SHP77 (cell line): ENCODE measurements around the gene ZNF74.

Experiments used
- DNase-seq, 2 experiments: peaks; one replicate each; lab custom pipeline; 2025; lab: John Stamatoyannopoulos, UW

Gene ZNF74

DNA sequence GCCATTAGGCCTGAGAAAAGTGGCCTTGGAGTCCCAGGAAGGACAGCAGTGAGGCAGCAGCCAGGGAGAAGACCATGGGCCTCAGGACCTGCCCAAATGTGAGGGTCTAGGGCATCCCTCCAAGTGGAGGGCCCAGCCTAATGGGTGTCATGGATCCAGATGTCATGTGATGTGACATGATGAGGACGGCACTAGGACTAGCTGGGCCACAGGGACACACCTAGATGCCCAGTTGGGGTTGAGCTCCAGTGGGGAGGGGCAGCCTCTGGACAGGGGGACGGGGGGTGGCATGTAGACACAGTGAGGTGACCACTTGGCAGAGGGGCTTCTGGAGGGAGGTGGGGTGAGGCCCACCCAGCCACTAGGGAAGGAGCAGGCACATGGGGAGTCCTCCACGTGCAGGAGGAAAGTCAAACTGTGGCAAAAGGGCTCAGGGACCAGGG is 38.3 kb downstream of the ZNF74 start:
- no peak for DNase-seq

DNA sequence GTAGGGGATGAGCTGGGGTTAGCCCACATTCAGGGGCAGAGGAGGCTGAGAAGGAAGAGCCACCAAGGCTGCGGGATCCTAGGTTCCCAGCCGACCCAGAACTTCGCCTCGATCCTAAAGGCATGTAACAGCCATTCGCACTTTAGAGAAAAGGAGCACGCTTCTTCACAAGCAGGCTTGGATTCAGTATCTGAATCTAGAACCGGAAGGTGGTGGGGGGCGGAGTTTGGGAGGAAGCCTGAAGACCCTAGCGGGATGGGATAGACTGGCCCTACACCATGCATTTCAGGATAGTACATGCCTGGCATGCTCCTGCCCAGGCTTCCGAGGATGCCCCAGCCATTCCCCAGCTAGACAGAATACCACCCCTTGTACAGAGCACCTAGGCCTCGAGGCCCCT is 39.2 kb downstream of the ZNF74 start:
- no peak for DNase-seq

DNA sequence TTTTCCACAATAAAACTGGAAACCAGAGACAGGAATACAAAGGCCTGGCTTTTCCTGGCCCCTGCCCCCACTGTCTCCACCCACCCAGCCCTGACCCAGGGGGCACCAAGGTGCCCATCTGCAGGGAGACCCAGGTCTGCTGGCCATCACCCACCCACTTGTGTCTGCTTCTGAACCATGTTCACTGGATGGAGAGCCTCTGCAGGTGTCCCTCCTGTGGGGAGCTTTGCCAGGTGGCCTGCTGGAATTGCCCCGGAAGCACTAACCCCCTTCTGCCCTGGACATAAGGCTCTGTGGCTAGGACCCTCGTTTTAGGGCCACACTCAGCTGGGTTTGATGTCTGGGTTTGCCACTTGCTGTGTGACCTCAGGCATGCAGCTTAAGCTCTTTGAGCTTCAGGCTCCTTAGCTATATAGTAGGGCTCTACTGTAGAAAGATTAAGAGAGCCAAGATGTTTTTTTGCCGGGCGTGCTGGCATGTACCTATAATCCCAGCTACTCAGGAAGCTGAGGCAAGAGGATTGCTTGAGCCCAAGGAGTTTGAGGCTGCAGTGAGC is 39.8 kb downstream of the ZNF74 start:
- DNase-seq, result no peak

DNA sequence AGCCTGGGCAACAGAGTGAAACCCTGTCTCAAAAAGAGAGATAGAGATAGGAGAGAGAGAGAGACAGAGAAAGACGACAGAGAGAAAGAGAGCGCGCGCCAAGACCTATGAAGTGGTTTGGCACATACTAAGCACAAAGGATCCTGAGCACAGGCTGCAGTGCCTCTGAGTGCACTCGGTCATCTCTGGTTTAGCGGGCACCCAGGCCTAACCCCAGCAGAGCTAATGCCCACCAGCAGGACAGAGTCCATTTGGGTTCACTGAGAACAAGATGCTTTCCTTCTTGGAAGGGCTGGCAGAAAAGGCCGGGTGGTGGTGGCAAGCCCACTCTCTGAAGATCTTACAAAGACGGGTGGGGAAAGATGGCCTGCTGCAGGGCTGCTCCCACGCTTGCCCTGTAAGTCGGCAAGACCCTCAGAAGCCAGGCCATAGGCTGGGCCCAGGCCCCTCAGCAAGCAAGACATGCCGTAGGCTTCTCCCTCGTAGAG is 40.4 kb downstream of the ZNF74 start:
- DNase-seq, result no peak

DNA sequence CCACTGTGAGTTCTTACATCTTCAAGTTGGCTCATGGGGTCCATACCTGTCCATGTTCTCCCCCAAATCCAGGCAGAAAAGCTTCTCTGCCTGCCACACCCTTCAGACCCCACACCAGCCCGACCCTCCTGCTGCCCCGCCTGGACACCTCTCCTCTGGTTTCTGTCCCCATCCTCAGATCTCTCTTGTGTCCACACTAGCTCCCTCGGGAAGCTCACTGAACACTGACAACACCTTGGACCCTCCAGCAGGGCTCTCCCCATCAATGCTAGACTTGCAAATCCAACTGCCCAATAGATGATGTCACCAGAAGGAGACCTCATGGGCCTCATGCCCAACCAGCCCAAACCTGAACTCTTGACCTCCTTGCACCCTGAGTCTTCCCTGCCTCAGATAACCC is 40.8 kb downstream of the ZNF74 start:
- DNase-seq, result no peak

DNA sequence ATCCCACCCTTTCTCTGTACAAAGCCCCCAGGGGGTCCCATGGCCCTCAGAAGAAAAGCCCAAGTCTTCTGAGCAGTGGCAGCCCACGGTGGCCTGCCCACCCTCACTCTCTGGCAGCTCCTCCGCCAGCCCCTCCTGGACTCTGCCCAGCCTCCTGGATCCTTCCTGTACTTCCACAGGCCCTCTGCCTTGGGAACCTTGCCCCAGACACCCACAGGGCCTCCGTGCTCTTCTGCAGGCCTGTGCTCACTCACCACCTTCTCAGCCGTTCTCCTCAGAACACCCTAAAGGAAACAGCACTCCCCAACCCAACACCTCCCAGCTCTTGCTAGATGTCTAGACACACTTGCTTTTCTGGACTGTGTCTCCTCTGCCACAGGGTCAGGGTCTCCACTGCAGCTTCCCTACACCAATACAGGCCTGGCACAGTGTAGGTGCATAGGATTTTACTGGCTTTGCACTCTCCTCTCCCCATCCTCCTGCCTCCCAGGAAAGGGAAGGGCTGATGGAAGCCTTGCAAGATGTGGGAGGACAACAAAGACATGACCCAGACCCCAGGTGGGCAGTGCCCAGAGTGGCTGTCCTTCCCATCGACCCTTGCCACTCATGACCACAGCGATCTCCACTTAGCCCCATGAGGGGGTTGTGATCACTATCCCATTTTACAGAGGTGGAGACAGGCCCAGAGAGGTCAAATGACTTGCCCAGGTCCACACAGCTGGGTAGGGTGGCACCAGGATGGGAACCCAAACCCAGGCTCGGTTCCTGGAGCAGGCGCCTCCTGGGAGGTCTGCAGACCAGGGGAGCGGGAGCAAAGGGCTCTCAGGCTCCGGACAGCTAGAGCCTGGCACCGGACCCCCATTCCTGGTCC is 41.7 kb downstream of the ZNF74 start:
- DNase-seq, result no peak

DNA sequence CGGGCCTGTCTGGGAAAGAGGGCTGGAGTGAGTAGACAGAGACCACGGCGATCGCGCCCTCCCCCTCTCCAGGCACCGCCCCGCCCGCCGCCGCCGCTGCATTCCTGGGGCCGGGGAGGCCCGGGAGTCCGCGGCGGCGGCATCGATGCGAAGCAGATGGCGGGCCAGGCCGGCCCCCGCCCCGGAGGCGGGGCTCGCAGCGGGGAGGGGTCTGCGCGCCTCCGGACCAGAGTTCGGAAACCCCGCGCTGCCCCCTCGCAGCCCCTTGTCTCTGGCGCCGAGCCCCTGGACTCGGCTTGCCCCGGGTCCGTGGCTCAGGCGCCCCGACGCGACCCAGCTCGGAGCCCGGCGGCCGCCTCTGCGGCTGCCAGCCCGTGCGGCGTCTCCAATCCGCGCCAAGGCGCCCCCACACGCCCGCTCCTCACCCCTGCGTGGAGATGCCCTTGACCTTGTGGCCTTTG is 42.4 kb downstream of the ZNF74 start:
- no peak for DNase-seq

DNA sequence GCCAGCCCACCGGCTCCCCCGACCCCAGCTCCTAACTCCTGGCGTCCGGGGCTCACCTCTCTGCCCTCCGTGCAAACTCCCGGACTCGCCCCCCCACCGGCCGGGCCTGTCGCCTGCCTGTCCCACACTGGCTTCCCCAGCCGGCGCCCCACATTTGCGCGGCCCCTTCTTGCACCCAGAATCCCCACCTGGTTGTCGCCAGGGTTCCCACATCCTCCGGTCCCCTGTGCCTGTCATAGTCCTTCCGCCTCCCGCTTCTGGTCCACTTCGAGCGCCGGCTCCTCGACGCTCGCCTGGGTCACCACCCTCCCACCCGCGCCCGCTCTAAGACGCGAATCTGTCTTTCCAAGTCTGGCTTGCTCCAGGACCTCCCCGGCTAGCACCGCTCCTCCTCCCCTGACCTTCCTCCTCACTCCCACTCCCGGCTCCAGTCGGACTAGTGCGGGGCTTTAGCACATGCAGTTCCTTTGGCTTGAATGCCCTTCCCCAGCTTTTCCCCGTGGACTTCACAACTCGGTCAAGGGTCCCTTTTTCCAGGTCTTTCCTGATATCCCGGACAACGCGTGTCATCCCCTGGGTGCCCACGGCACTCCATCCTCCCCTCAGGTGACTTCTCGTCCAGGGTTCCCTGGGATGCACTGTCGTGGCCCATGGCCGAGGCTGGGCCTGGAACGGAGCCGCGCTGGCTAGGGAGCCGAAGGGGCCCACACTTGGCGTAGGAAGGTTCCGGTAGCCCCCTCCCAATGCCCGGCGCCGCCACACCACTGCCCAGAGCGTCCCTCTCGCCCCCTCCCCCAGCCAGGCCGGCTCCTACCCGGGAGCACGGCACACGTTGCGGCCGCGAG is 43.0 kb downstream of the ZNF74 start:
- no peak for DNase-seq

DNA sequence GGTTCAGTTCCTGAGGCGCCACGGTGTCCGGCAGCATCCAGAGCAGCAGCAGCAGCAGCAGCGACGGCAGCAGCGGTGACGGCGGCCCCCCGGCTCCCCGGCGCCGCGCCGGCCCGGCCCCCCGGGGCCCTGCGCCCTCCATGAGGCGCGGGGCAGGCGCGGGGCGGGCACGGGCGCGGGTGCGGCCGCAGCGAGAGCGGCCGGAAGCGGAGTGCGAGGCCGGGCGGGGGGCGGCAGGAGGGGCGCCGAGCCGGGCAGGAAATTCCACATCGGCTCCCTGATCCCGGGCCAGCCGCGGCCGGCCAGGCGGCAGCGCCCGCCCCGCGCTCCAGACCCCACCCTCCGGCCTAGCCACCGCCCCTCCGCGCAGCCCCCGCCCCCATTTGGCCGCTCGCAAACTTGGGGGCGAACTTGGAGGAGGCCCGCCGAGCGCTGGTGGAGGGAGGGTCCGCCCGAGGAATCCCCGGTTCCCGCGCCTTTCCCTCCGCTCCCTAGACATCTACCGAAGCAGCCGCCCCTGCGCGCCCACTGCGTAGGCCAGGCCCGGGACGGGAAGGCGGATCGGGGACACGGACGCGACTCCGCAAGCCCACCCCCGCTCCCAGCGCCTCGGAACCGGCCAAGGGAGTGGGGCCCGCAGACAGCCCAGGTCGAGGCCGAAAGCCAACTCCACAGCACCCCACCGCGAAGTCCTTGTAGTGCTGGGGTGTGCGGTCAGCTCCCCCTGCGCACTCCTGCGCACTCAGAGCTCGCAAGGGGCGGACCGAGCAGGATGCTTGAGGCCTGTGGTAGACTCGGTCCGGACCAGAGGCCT is 43.9 kb downstream of the ZNF74 start, which contains the start of gene SCARF2:
SCARF2 (minus strand) TSS at position 213 of the 814 bp plus-strand sequence; CDS start at position 142, 71 bp downstream.
- peak in 1 of 2 experiments; percentile 16 for DNase-seq

DNA sequence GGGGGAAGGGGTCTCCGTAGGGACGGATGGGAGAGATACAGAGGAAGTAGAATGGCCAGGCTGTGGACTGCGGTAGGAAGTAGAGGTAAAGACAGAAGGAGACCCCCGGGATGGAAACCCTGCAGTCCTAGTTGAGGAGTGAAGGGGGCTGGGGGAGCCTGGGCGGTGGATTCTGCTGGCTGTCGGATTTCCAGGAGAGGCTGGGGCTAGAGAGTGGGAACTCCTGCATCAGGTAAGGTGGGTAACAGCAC is 44.4 kb downstream of the ZNF74 start:
- no peak for DNase-seq

DNA sequence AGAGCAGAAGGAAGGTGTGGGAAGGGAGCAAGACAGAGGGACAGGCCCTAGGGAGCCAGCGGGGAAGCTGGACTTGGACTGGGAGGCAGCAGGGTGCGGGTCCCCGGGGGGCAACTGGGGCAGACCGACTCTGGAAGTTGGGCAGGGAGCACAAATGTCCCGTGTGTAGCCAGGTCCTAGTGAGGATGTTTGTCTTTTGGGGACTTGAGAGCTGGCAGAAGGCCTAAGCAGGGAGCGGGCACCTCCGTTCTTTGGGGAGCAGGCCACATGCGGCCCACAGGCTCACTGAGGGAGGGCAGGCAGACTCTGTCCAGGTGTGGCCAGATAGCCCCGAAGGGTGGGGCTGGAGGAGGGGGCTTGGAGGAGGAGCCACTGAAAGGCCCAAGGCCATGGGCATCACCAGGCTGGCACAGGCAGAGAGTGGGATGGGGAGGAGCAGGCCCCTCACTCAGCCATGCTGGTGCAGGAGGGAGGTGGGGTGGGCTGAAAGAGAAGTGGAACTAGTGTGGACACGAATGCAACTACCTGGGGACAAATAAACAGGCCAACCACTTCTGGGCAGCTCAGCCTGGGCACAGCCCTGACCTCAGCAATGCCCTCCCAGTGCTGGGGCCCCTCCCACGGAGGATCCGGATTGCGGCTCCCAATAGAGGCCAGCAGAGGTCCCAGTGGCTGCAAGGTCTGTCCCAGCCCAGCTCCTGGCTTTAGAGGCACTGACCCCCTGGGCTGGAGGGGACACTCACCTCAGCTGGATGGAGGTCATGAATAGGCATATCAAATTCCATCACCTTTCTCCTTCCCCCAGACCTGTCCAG is 44.9 kb downstream of the ZNF74 start:
- no peak for DNase-seq

DNA sequence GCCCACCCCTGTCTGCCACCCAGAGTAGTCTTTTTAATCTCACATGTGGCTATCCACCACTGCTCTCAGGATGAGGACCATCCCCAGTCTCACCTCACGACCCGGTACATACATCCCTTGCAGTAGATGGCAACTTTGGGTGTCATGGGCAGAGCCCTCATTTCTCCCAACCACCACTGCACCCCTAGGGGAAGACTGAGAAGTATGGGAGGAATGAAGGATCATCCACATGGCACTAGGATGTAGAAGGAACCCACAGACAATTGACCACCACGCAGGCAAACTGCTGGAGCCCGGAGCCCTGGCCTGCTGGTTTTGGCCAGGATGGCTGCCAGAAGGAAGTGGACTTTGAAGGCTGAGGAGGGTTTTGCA is 45.6 kb downstream of the ZNF74 start:
- no peak for DNase-seq

DNA sequence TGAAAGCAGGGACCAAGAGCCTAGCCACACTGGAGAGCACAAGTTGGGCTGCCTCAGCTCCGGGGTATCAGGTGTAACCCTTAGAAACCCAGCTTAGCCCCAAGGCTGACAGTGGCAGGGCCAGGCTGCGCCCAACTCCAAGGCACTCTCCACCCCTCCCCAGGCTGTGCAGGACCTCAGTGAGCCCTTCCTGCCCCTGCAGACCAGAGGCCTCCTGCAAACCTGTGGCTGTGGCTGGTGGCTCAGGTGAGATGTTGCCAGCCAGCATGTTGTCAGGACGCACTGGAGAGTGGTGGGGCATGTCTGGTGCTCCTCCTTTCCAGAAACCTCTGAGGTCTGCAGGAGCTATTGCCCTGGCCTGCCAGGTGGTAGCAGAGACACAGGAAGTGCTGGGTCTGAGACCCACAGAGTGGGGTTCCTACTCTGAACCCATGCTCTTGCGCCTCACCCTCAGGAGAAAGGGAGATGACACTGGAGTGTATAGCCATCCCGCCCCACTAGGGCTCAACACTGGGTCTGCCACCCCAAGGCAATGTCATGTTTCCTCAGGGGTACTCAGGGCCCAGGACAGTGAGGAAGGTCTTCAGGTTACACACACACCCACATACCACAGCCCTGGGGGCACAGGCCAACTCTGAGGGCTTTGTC is 46.1 kb downstream of the ZNF74 start:
- no peak for DNase-seq

DNA sequence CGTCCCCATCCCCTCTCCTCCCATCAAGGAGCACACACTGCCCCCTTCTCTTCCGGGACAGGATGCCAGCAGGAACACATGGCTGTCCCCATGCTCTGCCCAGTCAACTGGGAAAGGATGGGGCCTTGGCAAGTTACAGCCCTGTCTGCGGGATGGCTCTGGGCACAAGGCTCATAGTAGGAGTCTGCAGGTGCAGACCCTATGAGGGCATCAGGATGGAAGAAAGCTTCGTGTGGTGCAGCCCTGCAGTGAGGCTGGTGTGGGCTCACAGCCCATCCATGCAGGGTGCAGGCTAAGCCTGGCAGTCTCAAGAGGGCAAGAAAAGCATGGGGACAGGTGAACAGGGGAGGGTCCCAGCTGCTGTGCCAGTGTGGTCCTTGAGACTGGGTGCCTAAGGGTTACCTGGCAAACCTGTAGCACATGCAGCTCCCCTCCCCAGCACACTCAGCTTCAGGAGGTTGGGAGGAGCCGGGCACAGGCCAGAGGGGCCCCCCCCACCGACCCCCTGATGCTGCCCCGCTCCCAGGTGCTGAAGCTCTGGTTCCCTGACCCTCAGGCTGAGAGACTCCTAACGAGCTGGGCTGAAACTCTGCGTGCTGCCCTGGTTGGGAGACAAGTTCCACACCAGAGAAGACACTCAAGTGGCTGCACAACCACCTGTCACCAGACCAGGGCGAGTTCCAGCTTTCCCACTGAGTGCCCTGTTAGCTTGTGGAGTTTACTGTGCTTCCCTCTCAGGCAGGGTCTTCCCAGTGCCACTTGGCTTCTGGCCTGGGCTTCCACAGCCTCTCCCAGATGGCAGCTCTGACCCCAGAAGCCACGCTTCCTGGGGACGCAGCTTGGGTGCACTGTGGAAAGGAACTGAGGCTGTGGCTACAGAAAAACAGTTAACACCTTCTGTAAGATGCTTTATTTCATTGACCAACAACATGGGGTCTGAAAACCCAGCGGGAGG is 47.0 kb downstream of the ZNF74 start:
- no peak for DNase-seq

DNA sequence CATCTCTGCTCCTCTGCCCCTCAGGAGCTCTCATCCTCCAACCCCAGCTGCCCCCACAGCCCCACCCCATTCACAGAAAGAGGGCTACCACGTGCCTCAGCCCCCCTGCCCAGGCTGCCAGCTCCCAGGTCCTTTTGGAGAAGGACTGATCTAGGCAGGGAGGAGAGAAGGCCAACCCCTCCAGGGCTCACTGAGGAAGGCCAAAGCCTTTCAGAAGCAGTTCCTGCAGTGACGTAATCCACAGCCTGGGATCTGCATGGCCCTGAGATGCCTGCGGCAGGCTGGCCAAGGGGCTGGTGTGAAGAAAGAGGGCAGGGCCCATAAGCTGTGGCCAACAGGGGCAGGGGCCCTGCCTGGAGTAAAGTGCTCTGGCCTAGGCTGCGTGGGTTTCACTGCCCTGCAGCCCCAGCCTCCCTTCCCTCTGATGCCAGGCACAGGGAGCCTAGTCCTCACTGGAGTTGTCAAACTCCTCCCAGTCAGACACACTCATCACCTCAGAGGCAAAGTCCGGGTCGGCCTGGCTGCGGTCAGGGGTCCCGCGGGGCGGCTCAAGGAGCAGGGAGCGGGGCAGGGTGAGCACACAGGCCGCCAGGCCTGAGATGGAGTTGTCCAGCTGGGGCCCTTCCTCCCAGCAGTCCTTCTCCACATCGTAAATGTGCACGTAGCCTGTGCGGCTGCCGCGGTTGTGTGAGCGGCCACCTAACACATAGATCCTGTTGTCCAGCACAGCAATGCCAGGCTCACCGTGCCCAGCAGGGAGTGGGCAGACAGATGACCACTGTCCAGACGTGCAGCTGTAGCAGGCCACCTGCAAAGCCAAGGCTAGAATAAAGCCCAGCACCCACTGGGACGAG is 47.9 kb downstream of the ZNF74 start:
- DNase-seq, result no peak

DNA sequence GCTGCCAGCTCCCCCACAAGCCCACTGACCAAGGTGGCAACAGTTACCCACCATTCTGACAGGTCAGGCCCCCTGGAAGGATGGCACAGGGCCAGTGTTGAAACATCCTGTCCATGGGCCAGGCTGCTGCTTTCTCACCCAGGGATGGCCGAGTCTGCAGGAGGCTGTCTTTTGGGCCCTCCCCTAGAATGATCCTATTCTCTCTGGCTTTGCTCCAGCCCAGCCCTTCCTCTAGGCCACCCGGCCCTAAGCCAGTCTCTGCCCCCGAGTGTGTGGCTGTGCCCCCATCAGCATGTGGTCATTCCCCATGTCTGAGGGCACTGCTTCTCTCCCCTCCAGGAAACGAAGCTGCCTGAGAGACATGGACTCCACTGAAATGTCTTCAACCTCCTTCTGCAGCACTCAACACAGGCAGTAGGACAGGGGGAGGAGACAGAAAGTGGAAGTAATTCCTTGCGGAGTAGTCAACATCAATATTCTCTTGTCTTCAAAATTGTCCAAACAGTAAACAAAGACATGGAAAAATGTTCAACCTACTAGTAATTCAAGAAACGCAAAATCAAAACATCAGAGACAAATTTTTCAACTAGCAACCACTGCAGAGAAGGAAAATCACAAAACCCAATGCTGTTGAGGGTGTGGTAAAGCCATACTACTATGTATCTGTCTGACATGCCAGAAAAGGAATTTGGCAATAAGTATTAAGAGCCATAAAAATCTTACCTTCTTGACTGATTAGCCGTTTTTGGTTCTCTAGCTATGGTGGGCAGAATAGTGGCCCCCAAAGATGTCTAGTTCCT is 48.7 kb downstream of the ZNF74 start:
- DNase-seq, result no peak

DNA sequence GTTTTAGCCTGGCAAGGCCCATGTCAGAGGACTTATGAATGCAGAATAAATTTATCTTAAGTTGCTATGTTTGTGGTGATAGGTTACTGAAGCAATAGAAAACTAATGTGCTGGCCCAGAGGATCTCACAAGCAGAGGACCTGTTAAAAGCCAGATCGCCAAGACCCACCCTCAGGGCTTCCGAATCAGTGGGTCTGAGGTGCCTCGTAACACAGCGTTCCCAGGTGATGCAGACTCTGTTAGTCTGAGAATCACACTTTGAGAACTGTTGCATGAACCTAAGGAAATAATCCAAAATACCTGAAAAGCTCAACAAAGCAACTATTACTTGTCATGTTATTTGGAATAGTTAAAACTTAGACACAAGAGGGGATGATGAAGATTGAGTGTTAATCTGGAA is 50.4 kb downstream of the ZNF74 start:
- no peak for DNase-seq
